Right lobe of liver (tissue), 6 donors: ENCODE data around the gene ANKRD13A. TPM values are rescaled to one million over a fixed set of nuclear protein-coding genes. Genes with fewer than 3 reads are reported as not detected.
"Not testable (repeated sequence)": the region's sequence is repeated elsewhere in the genome, so short reads cannot be mapped to it uniquely, and the experiment has no call there.

Source experiments
- ATAC-seq, 4 donors: fragments of 200-7000 bp; cut with Tn5 transposase; one replicate each; pipeline ENCODE4 v1.9.1; 2020; ENCODE audit warnings: mild to moderate bottlenecking in 4 of 4, moderate library complexity in 4 of 4
- DNase-seq, 3 donors: peaks; one replicate each; pipeline ENCODE4 v3.0.0-alpha.2; 2020
- H3K27ac ChIP-seq, 3 donors: fragments of 200-600 bp; one replicate each; pipeline ENCODE4 v1.8.0; 2022
- H3K27me3 ChIP-seq, 2 donors: fragments of 200-600 bp; one replicate each; pipeline ENCODE4 v1.8.0; 2022
- H3K36me3 ChIP-seq, 4 donors: fragments of 200-600 bp; sonication (generic) in 1 of 4; one replicate each; pipeline versions ENCODE4 v1.5.1 to v1.8.0; 2017 to 2022; ENCODE audit warnings: control low read depth in 1 of 4
- H3K4me1 ChIP-seq, 4 donors: fragments of 200-600 bp; sonication (generic) in 1 of 4; one replicate each; pipeline versions ENCODE4 v1.5.1 to v1.8.0; 2017 to 2022; ENCODE audit warnings: control low read depth in 1 of 4
- H3K4me3 ChIP-seq, 3 donors: fragments of 200-600 bp; one replicate each; pipeline ENCODE4 v1.8.0; 2022
- H3K9me3 ChIP-seq, 4 donors: fragments of 200-600 bp; sonication (generic) in 1 of 4; one replicate each; pipeline versions ENCODE4 v1.5.1 to v1.8.0; 2017 to 2022; ENCODE audit warnings: control low read depth in 1 of 4
- POLR2A ChIP-seq: fragments of 450-650 bp; IDR thresholded peaks from one replicate; pipeline ENCODE4 v1.6.1; 2017; ENCODE audit warnings: antibody characterized with exemption, mild to moderate bottlenecking
- WGBS: methylation state at CpG from one replicate; pipeline ENCODE4 v1.1.6; 2018; ENCODE audit warnings: low coverage, low lambda C conversion rate; ENCODE audit not compliant: insufficient coverage; ENCODE audit errors: missing lambda C conversion rate; 5-methylcytosine and 5-hydroxymethylcytosine counted together
- intact Hi-C, 2 donors: fragments of 100-400 bp; cut with DNase I; formaldehyde crosslinking; loops; one replicate each; pipeline versions ENCODE4 v1.11.2 to v1.14.1; 2022
- total RNA-seq, 6 experiments: library from RNA; depleted of rRNA in 2 of 6; stranded (reverse); fragments of >200 nt in 2 of 6; fragmentation: NEBNext Ultra II Directional in 3 of 6; extraction: Animal tissue kit (Norgen Biotek cat#: 25700) in 3 of 6; gene quantifications; one replicate each; pipeline versions ENCODE4 v1.1.0 to v1.2.4, GENCODE V29; 2016 to 2023
- TF ChIP-seq, protein P1 (sequence below), 4 donors: fragments of 200-600 bp in 3 of 4; fragments of 450-650 bp in 1 of 4; IDR thresholded peaks; one replicate each; pipeline versions ENCODE4 v1.5.1 to v1.8.0; 2016 to 2022; ENCODE audit warnings: antibody characterized with exemption in 4 of 4, mild to moderate bottlenecking in 2 of 4
- donor health status: DM: no; HTN: yes; CAD: no.
- donor health status: DM: no; HTN: no; CAD: no.
- donor health status: DM: no; HTN: no; CAD: no.
- donor health status: DM: no; HTN: yes; CAD: no.
- donor health status: DM: no; HTN: yes; CAD: no.

The ANKRD13A gene
- total RNA-seq, 6 experiments from 2014 or later: 14.4 to 33.7 (median 24.6) TPM

DNA sequence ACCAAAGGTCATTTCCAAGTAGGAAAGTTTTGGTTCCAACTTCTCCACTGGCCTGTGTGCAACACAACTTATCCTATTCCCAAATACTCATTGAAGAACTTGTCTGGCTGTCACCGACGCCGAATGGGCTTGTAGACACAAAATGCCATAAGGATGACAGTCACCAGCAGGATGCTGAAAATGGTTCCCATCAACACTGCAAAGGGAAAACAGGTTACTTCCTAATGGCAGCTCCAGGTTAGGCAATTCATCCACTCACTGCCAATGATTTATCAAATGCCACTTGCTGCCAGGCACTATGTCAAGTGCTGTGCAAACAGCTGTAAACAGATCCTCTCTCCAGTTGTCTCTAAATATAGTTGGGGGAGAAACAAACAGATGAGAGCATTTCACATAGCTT lies 43.0 kb downstream of the ANKRD13A start:
- Histone ChIP-seq H3K9me3 (no peaks in the 10 kb centered on the region), H3K36me3 (peaks cover 0 to 14% (median 0%) of the 10 kb centered on the region in 4 donors), H3K27me3 (no peaks in the 10 kb centered on the region), H3K4me1 (peaks cover 0 to 60% (median 20%) of the 10 kb centered on the region in 4 donors), H3K27ac (peak overlapping the region; percentile 75 to 97 (median 92)), H3K4me3 (no peak overlapping the region)
- DNase-seq (peak in 2 of 3 donors; percentile 35 to 77), ATAC-seq (peak; percentile 67 to 86 (median 82))
- 13% methylated on average over 3 of the region's 3 CpGs for WGBS
- TF ChIP-seq, protein P1, sequence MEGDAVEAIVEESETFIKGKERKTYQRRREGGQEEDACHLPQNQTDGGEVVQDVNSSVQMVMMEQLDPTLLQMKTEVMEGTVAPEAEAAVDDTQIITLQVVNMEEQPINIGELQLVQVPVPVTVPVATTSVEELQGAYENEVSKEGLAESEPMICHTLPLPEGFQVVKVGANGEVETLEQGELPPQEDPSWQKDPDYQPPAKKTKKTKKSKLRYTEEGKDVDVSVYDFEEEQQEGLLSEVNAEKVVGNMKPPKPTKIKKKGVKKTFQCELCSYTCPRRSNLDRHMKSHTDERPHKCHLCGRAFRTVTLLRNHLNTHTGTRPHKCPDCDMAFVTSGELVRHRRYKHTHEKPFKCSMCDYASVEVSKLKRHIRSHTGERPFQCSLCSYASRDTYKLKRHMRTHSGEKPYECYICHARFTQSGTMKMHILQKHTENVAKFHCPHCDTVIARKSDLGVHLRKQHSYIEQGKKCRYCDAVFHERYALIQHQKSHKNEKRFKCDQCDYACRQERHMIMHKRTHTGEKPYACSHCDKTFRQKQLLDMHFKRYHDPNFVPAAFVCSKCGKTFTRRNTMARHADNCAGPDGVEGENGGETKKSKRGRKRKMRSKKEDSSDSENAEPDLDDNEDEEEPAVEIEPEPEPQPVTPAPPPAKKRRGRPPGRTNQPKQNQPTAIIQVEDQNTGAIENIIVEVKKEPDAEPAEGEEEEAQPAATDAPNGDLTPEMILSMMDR (IDR thresholded peaks at IDR 0.05): no peak
- no peak for TF ChIP-seq POLR2A
- intact Hi-C loops: loop anchor here in 1 of 2 donors (5.0 kb wide), 1 partner anchor 210 kb away; no protein-coding TSS in a partner anchor

DNA sequence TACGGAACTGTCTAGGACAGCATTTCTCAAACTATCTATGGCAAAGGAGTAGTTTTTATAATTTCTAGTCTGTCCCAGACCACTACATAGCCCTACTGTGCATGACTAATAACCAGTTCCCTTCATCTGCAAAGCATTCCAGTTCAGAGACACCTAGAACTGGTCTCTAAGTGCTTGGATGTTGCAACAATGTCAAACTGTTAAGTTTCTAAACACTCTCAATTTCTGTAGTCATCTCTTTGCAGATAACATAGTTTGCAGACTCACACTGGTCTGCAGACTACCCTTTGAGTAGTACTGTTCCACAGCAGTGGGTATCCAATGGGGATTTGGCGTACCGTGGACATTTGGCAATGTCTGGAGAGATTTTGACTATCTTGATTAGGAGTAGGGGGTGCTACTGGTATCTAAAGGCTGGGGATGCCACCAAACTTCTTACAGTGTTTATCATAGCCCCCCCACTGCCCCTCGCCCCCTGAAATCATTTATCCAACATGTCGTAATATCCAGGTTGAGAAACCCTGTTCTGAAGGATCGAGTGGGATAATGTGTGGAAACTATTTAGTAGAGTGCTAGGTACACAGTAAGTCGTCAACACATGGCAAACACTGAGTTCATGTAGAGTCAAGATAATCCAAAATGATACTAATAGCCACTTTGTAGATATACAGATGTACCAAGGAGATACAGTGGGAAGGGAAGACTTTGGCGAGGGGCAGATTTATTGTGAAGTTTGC lies 47.4 kb downstream of the ANKRD13A start:
- TF ChIP-seq, protein P1 (IDR thresholded peaks at IDR 0.05): no peak
- TF ChIP-seq POLR2A: no peak
- DNase-seq: no peak
- intact Hi-C loops: no loop called here
- Histone ChIP-seq H3K36me3 (no peaks in the 10 kb centered on the region), H3K9me3 (no peaks in the 10 kb centered on the region), H3K27me3 (no peaks in the 10 kb centered on the region), H3K4me1 (peaks cover 0 to 48% (median 13%) of the 10 kb centered on the region in 4 donors), H3K4me3 (no peak overlapping the region), H3K27ac (peak overlapping the region in 2 of 3 donors; percentile 0 to 90)
- ATAC-seq: no peak
- WGBS: 64% methylated on average over 7 of the region's 8 CpGs

DNA sequence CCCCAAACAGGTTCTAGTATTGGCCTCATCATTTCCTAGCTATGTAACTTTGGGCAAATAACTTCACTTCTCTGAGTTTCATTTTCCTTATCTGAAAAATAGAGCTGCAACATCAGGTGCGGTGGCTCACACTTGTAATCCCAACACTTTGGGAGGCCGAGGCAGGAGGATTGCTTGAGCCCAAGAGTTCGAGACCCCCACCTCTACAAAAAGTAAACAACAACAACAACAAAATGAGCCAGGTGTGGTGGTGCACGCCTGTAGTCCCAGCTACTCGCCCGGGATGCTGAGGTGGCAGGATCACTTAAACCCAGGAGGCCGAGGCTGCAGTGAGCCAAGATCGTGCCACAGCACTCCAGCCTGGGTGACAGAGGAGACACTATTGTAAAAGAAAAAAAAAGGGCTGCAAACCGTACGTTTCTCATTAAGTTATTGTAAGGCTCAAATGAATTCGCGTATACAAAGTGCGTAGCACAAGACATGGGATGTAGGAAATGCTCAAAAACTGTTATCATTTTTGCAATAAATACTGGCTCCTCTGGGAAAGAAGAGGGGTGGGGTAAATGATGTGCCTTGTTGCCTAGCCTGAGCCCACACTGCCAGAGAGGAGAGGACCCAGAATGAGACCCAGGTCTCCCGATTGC lies 48.2 kb downstream of the ANKRD13A start:
- H3K4me3 ChIP-seq: peak overlapping the region; percentile 72 to 82 (median 80)
- DNase-seq: no peak
- 48% methylated on average over 8 of the region's 14 CpGs for WGBS
- H3K36me3 ChIP-seq: no peaks in the 10 kb centered on the region
- TF ChIP-seq POLR2A: no peak
- TF ChIP-seq, protein P1 (IDR thresholded peaks at IDR 0.05): no peak
- peak overlapping the region in 2 of 3 donors; percentile 82 to 90 for H3K27ac ChIP-seq
- no peak for ATAC-seq
- no peaks in the 10 kb centered on the region for H3K27me3 ChIP-seq
- peaks cover 0 to 40% (median 10%) of the 10 kb centered on the region in 4 donors for H3K4me1 ChIP-seq
- intact Hi-C loops: no loop called here
- no peaks in the 10 kb centered on the region for H3K9me3 ChIP-seq

DNA sequence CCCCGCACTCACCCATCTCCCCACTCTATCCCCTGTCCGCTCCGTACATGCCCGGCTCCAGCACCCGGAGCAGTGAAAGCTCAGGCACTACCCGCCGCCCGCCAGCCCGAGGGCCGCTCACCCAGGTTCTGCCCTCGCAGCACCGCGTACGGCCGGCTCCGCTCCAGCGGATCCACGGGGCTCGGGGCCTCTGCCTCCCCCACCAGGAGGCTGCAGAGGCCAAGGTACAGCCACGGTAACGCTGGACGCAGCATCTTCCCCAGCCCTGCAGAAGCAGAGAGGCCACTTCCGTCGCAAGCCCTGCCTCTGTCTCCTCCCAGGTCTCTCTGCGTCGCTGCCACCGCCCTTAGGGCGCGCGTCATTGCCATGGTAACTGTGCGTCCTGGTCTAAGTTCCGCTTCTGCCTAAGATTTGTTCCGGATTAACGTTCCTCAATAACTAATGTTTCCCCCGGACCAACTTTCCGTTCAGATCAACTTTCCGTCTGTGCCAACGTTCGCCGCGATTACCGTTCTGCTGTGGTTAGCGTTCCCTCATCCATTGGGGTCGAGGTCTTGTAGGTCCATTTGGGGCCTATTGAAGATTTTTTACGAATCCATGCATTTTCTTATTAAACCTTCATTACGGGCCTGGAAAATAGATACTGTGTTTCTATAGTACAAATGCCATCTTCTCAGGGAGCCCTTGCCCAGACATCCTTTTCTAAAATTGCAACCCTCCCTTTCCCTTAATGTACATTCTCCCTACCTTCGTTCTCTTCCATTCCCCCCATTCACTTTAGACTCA lies 49.2 kb downstream of the ANKRD13A start, which contains the start of gene C12orf76:
TSS of gene C12orf76 (minus strand) at position 281 of the 786 bp plus-strand sequence. CDS start at position 254, 27 bp downstream.
- intact Hi-C loops: no loop called here

DNA sequence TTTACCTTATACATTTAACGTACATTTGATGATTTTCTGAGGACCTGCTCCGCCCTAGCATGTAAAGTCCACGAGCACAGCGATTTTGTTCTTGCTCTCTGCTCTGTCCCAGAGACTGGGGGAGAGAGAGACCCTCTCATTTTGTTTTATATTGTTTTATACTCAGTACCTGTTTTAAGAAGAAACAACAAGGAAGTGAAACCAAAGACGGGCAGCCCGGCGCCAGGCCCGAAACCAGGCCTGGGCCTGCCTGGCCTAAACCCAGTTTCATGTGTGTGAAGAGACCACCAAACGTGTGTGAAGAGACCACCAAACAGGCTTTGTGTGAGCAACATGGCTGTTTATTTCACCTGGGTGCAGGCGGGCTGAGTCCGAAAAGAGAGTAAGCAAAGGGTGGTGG lies 49.8 kb downstream of the ANKRD13A start:
- intact Hi-C loops, H3K9me3 ChIP-seq, ATAC-seq, H3K36me3 ChIP-seq, DNase-seq, H3K27me3 ChIP-seq: not testable (repeated sequence)
- Histone ChIP-seq H3K4me3 (peak overlapping the region; percentile 72 to 82 (median 80)), H3K4me1 (peaks cover 0 to 24% (median 4%) of the 10 kb centered on the region in 4 donors), H3K27ac (peak overlapping the region in 2 of 3 donors; percentile 60 to 90)
- WGBS: 78% methylated on average over 10 of the region's 11 CpGs

More for the DNA sequence above, 49.2 kb downstream of the ANKRD13A start, which contains the start of gene C12orf76:
- H3K27ac ChIP-seq: peak within 1 kb of the TSS; percentile 60 to 90 (median 82)
- H3K9me3 ChIP-seq: no peaks in the 10 kb centered on the region
- H3K4me1 ChIP-seq: peaks cover 0 to 29% (median 5%) of the 10 kb centered on the region in 4 donors
- H3K4me3 ChIP-seq: peak within 1 kb of the TSS; percentile 72 to 82 (median 80)
- ATAC-seq (peak; percentile 98 to 100 (median 98)), DNase-seq (peak; percentile 97 to 98 (median 97))
- WGBS: 3% methylated on average over 28 of the region's 47 CpGs
- TF ChIP-seq, protein P1 (IDR thresholded peaks at IDR 0.05): no peak
- peak; percentile 83 for TF ChIP-seq POLR2A
- H3K27me3 ChIP-seq: no peaks in the 10 kb centered on the region
- no peaks in the 10 kb centered on the region for H3K36me3 ChIP-seq

DNA sequence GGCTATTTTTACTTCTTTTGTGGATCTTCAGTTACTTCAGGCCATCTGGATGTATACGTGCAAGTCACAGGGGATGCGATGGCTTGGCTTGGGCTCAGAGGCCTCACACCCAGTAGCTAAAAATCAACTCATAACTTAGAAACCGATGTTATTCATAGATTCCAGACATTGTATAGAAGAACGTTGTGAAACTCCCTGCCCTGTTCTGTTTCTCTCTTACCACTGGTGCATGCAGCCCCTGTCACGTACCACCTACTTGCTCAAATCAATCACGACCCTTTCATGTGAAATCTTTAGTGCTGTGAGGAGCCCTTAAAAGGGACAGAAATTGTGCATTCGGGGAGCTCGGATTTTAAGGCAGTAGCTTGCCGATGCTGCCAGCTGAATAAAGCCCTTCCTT lies 50.4 kb downstream of the ANKRD13A start:
- H3K36me3 ChIP-seq, intact Hi-C loops, DNase-seq, ATAC-seq, H3K27ac ChIP-seq, H3K27me3 ChIP-seq, H3K9me3 ChIP-seq, H3K4me3 ChIP-seq: not testable (repeated sequence)
- peaks cover 0 to 24% (median 4%) of the 10 kb centered on the region in 4 donors for H3K4me1 ChIP-seq
- WGBS: 86% methylated on average over 6 of the region's 9 CpGs
